Activated CD4-positive, CD25-positive, alpha-beta regulatory T cell treated with anti-CD3 and anti-CD28 coated beads, Interleukin-2, amount 50 U/mL, for 16 hours (primary cell): ENCODE data around the gene TXNDC17.
"Not testable (repeated sequence)": the region's sequence is repeated elsewhere in the genome, so short reads cannot be mapped to it uniquely, and the experiment has no call there.

Source experiments
- DNase-seq: peaks from one replicate; pipeline ENCODE4 v3.0.0-alpha.2; 2020; ENCODE audit warnings: low read depth, low spot score

TXNDC17 gene

DNA sequence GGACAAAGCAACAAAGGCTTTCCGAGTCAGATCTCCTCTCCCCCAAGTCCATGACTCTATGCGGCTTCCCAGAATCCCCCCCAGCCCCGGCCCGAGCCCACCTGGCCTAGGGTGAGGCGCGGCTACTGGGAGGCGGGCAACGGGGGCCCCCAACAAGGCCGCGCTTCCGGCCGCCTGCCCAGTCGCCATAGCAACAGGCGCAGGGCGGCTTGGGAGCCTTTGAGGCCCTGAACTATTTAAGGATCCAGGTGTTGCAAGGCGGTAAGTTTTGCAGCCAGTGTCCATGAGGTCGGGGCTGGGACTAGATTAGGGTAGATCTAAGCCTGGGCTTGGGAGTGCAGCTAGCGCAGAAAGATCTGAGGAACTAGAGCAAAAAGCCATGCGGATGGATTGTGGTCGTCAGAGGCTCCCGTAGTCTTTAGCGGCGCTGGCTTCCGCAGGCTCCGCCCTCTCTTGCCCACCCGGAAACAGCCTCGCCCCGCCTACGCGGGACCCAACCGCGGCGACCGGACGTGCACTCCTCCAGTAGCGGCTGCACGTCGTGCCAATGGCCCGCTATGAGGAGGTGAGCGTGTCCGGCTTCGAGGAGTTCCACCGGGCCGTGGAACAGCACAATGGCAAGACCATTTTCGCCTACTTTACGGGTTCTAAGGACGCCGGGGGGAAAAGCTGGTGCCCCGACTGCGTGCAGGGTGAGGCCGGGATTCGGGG, at the start of gene TXNDC17, which contains the start of gene KIAA0753:
TSS of gene TXNDC17 (plus strand) at position 525 of the 711 bp plus-strand sequence. CDS start at position 548, 23 bp downstream.
TSS of gene KIAA0753 (minus strand) at position 176 of the 711 bp plus-strand sequence. CDS start 5,608 bp downstream, outside the sequence.
- DNase-seq: peak; percentile 77

- DNase-seq: no peak
These were observed 49.2 kb upstream of the TXNDC17 start for GRCh38 chr17:6591599-6592158.

- no peak for DNase-seq
These were observed 48.7 kb upstream of the TXNDC17 start for GRCh38 chr17:6592173-6592572.

- not testable (repeated sequence) for DNase-seq
These were observed 47.5 kb upstream of the TXNDC17 start for GRCh38 chr17:6593371-6593770.

GRCh38 chr17:6596081-6596480, 44.8 kb upstream of the TXNDC17 start:
- DNase-seq: no peak

DNA sequence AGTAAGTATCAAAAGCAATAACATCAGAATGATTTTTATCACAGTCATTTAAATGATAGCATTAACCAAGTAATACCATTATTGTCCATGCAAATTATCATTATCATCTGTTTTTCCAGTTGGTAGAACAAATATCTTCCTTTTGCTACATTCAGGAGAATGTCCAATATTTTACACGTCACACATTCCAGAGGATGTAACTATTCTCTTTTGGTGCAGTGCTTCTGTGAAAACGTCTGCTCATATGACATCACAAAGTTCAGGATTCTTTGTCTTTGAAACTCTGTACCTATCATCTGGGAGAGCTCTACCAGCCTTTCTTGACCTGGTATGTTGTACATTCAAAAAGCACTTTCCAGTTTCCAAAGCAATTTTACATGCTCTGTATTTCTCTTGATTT, 44.3 kb upstream of the TXNDC17 start:
- DNase-seq: no peak

DNA sequence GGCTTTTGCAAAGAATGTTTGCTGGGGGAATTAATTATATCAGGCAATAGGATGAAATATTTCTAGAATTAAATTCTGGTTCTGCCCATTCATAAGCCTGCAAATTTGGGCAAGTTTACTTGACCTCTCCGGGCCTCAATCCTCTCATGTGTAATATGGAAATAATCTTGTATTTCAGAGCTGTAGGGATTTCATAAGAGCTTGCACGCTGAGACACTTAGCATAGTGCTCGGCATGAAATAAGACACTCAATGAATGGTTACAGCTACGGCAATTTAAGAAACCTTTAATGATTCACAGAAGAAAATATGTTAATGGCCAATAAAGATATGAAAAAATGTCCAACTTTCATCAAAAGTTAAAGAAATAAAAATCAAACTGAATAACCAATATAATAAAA, 43.9 kb upstream of the TXNDC17 start:
- no peak for DNase-seq

DNA sequence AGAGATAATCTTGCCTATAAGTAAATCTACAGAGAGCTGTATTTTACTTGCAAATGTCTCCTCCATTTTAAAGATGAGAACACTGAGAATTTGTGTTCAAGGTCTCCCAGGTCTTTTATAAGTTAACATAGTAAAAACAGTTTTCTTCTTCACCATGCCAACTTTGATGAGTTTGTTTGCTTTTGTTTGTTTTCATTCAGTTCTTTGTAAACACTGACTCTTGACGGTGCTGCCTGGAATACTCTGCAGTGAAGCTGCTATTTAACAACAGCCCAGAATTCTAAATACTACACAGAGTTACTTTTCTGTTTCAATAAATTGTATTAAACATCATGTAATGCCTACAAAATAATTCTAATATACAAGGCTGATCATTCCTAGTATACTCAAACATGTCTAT, 43.1 kb upstream of the TXNDC17 start:
- DNase-seq: no peak

- no peak for DNase-seq
These were observed 41.5 kb upstream of the TXNDC17 start for GRCh38 chr17:6599364-6599763.

GRCh38 chr17:6602141-6602540, 38.7 kb upstream of the TXNDC17 start:
- DNase-seq: no peak

GRCh38 chr17:6603744-6604325, 37.0 kb upstream of the TXNDC17 start:
- DNase-seq: no peak

DNA sequence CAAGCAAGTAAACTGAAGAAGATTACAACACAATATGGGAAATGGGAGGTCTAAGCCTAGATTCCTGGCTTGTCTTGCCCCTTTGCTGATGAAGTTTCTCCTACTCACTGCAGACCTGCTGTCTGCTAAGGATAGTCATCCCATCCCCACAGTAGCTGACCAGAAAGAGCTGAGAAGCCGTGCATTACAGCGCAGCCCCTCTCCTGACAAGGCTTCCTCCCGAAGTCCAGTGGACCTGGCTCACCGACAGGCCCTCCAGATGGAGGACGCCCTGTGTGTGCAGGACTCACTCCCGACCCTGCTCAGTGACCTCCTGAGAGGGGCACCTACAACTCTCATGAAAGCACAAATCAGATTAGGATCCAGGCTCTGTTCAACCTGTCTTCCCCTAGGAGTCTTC, 35.7 kb upstream of the TXNDC17 start:
- no peak for DNase-seq

DNA sequence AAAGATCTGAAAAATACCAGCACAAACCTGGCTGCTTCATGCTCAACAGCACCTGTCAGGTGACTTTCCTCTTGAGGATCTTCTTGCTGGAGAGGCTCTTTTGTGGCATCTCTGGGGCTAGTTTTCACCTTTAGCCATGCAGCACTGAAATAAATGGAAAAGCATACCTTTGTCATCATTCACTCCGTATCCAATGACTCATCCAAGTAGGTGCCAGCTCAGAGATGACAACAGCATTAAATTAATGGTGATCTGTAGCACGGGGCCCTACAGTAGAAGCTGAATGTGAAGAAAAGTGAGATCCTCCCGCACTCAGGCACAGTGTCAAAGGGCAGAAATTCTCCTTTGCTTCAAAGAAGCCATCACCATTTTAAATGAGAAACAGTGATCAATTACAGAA, 32.5 kb upstream of the TXNDC17 start:
- no peak for DNase-seq

DNA sequence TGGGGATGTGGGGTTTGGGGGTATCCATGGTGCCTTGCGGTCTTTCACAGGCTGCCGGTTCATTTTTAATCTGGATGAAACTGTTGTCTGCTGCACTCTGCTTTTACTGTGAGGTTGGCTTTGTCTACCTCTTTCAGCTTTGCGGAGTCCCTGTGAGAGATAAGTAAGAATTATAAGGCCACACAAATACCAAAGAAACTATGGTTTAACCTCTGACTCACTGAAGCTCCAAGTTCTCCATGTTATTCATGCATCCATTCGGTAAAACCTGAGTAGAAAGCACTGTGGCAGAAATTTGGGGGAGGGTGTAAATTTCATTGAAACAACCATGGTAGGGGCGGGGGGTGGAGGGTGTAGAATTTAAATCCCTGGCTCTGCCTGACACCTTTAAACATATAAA, 30.8 kb upstream of the TXNDC17 start:
- no peak for DNase-seq

- DNase-seq: no peak
These were observed 29.6 kb upstream of the TXNDC17 start for GRCh38 chr17:6611231-6611630.

DNA sequence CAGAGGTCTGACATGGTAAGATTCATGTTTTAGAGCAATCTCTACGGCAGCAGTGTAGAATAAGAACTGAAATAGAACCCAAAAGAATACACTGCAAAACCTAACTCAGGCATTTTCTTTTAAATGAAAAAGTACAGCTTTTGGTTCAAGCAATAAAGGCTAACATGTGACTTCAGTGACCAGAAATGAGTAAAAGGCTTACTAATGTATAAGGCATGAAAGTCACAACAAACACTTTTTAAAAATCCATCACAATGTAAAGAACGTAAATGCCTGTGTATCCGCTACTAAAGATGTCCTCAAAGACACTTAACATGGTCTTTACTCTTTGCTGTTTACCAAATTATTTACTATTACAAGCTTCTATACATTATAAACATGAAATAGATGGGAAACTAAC, 16.9 kb upstream of the TXNDC17 start:
- DNase-seq: no peak

- DNase-seq: no peak
These were observed 14.2 kb upstream of the TXNDC17 start for GRCh38 chr17:6626616-6627015.

- no peak for DNase-seq
These were observed 13.8 kb upstream of the TXNDC17 start for GRCh38 chr17:6627019-6627418.

DNA sequence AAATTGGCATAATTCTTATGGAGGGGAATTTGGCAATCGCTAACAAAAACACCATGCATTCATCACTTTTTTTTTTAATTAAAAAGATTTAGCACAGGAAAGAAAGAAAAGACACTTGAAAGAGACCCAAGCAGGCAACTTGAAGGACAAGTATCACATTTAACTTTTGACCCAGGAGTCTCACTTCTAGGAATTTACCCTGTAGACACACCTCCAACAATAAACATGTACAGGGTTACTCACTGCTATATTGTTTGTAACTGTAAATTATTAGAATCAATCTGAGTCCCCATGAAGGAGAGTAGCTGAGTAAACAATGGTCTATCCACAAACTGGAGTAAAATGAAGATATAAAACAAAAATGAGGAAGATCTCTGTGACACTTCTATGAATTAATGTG, 10.5 kb upstream of the TXNDC17 start:
- no peak for DNase-seq

GRCh38 chr17:6632530-6632929, 8.3 kb upstream of the TXNDC17 start:
- DNase-seq: no peak

GRCh38 chr17:6633263-6633662, 7.6 kb upstream of the TXNDC17 start:
- DNase-seq: no peak

- no peak for DNase-seq
These were observed 4.8 kb upstream of the TXNDC17 start for GRCh38 chr17:6636105-6636504.
